H1 (cell line): ENCODE measurements around the gene GNB3. TPM values are rescaled to one million over a fixed set of nuclear protein-coding genes. Genes with fewer than 3 reads are reported as not detected.
"Not testable (repeated sequence)": the region's sequence is repeated elsewhere in the genome, so short reads cannot be mapped to it uniquely, and the experiment has no call there.

Experiments
- CTCF ChIA-PET: fragments of 300-600 bp; sonication (Branson Sonifier 250); formaldehyde crosslinking; loops from one replicate; lab custom pipeline; 2021; ENCODE audit not compliant: partially characterized antibody; lab: Charles Lee
- POLR2A ChIA-PET: fragments of 300-600 bp; sonication (Branson Sonifier 250); formaldehyde crosslinking; loops from one replicate; lab custom pipeline; 2021; ENCODE audit warnings: inconsistent platforms; ENCODE audit not compliant: partially characterized antibody; lab: Charles Lee
- DNase-seq, 2 experiments: peaks; one replicate each; pipeline versions ENCODE4 v3.0.0 to v3.0.0-alpha.2; 2010 to 2022; ENCODE audit warnings: low spot score in 2 of 2, low read depth in 1 of 2, mixed read lengths in 1 of 2
- FAIRE-seq: peaks from 2 replicates; lab custom pipeline; 2011; peaks lifted over from hg19 to GRCh38; lab: Jason Lieb, UNC
- H2AFZ ChIP-seq: 2 replicates; pipeline ENCODE4 v1.8.1; 2012; ENCODE audit warnings: low read length, inconsistent platforms
- H2AK5ac ChIP-seq: 2 replicates; pipeline ENCODE4 v1.6.1; 2013; ENCODE audit warnings: low read depth, low read length
- H2BK120ac ChIP-seq: replicated peaks from 2 replicates; pipeline ENCODE3; 2013; ENCODE audit warnings: low read depth, low read length, inconsistent platforms
- H2BK12ac ChIP-seq: 2 replicates; pipeline ENCODE4 v1.6.1; 2013; ENCODE audit warnings: low read depth, low read length
- H2BK15ac ChIP-seq: 2 replicates; pipeline ENCODE4 v1.6.1; 2013; ENCODE audit warnings: low read length
- H2BK20ac ChIP-seq: 2 replicates; pipeline ENCODE4 v1.6.1; 2013; ENCODE audit warnings: low read length
- H2BK5ac ChIP-seq: 2 replicates; pipeline ENCODE4 v1.6.1; 2013; ENCODE audit warnings: low read depth, low read length
- H3K14ac ChIP-seq: 2 replicates; pipeline ENCODE4 v1.6.1; 2013; ENCODE audit warnings: inconsistent platforms; ENCODE audit not compliant: insufficient read length
- H3K18ac ChIP-seq: 2 replicates; pipeline ENCODE4 v1.6.1; 2013; ENCODE audit warnings: low read length; ENCODE audit errors: extremely low read depth
- H3K23ac ChIP-seq: 2 replicates; pipeline ENCODE4 v1.6.1; 2013; ENCODE audit warnings: inconsistent platforms; ENCODE audit not compliant: insufficient read length
- H3K23me2 ChIP-seq: 2 replicates; pipeline ENCODE4 v1.6.1; 2013; ENCODE audit warnings: low read depth, low read length
- H3K27ac ChIP-seq: 2 replicates; pipeline ENCODE4 v1.6.1; 2011; ENCODE audit warnings: low read depth, low read length, inconsistent platforms
- H3K27me3 ChIP-seq, 4 experiments: replicated peaks in 1 of 4; 1 replicate in 1 of 4; 2 replicates in 3 of 4; pipeline versions ENCODE4 v1.6.1 to v1.8.1; 2011 to 2013; ENCODE audit warnings: low read length in 3 of 4, mild to moderate bottlenecking in 3 of 4, inconsistent platforms in 2 of 4, mixed read lengths in 2 of 4, moderate library complexity in 1 of 4; ENCODE audit not compliant: control insufficient read depth in 3 of 4, insufficient read depth in 3 of 4; ENCODE audit errors: extremely low read depth in 1 of 4
- H3K36me3 ChIP-seq, 4 experiments: 2 replicates each; pipeline versions ENCODE4 v1.6.1 to v1.8.1; 2011 to 2013; ENCODE audit warnings: mild to moderate bottlenecking in 4 of 4, low read length in 3 of 4, moderate library complexity in 2 of 4, control low read depth in 1 of 4, inconsistent platforms in 1 of 4; ENCODE audit not compliant: insufficient read depth in 4 of 4, control insufficient read depth in 2 of 4
- H3K4ac ChIP-seq: replicated peaks from 2 replicates; pipeline ENCODE3; 2013; ENCODE audit warnings: low read length, low read depth, mixed read lengths, inconsistent platforms; ENCODE audit not compliant: insufficient read length
- H3K4me1 ChIP-seq, 4 experiments: replicated peaks in 1 of 4; 1 replicate in 1 of 4; 2 replicates in 3 of 4; pipeline versions ENCODE4 v1.6.1 to v1.8.1; 2011 to 2013; ENCODE audit warnings: low read length in 3 of 4, inconsistent platforms in 2 of 4, mixed read lengths in 1 of 4; ENCODE audit not compliant: insufficient read depth in 4 of 4, control insufficient read depth in 3 of 4
- H3K4me2 ChIP-seq, 2 experiments: 2 replicates each; pipeline versions ENCODE4 v1.6.1 to v1.8.1; 2011 to 2013; ENCODE audit warnings: low read depth in 2 of 2, low read length in 2 of 2, control low read depth in 1 of 2, inconsistent platforms in 1 of 2, mild to moderate bottlenecking in 1 of 2; ENCODE audit not compliant: insufficient read depth in 1 of 2
- H3K4me3 ChIP-seq, 4 experiments: fragments of 200-600, 300-600 bp in 1 of 4; sonication (generic), shearing (Covaris generic), sonication (Bioruptor Twin) in 1 of 4; 2 replicates each; pipeline versions ENCODE4 v1.5.1 to v1.8.1; 2011 to 2016; ENCODE audit warnings: low read length in 4 of 4, low read depth in 3 of 4, control low read depth in 2 of 4, inconsistent platforms in 2 of 4, mild to moderate bottlenecking in 2 of 4, mixed read lengths in 1 of 4, moderate library complexity in 1 of 4; ENCODE audit not compliant: insufficient read depth in 2 of 4; ENCODE audit errors: extremely low read depth in 1 of 4
- H3K56ac ChIP-seq: replicated peaks from 2 replicates; pipeline ENCODE3; 2013; ENCODE audit warnings: low read depth, mild to moderate bottlenecking, mixed read lengths, low read length, inconsistent platforms; ENCODE audit not compliant: insufficient read length
- H3K79me1 ChIP-seq: 2 replicates; pipeline ENCODE4 v1.6.1; 2013; ENCODE audit warnings: low read depth, low read length, control low read depth
- H3K79me2 ChIP-seq, 2 experiments: 2 replicates each; pipeline versions ENCODE4 v1.6.1 to v1.8.1; 2012 to 2013; ENCODE audit warnings: low read length in 2 of 2, mild to moderate bottlenecking in 2 of 2, inconsistent platforms in 1 of 2; ENCODE audit not compliant: insufficient read depth in 2 of 2, control insufficient read depth in 1 of 2
- H3K9ac ChIP-seq, 4 experiments: replicated peaks in 1 of 4; 1 replicate in 1 of 4; 2 replicates in 3 of 4; pipeline versions ENCODE4 v1.6.1 to v1.8.1; 2011 to 2013; ENCODE audit warnings: low read depth in 3 of 4, low read length in 3 of 4, control low read depth in 2 of 4, mild to moderate bottlenecking in 2 of 4, moderate library complexity in 2 of 4, inconsistent platforms in 1 of 4; ENCODE audit errors: extremely low read depth in 1 of 4
- H3K9me3 ChIP-seq, 2 experiments: 2 replicates each; pipeline versions ENCODE4 v1.6.1 to v1.8.1; 2012 to 2013; ENCODE audit warnings: mild to moderate bottlenecking in 2 of 2, moderate library complexity in 2 of 2, control low read depth in 1 of 2, inconsistent platforms in 1 of 2, low read depth in 1 of 2, low read length in 1 of 2, mixed read lengths in 1 of 2; ENCODE audit not compliant: insufficient read depth in 2 of 2
- H4K20me1 ChIP-seq, 2 experiments: replicated peaks in 1 of 2; 2 replicates each; pipeline versions ENCODE3 to v1.8.1; 2011 to 2013; ENCODE audit warnings: inconsistent platforms in 2 of 2, low read length in 2 of 2, mild to moderate bottlenecking in 1 of 2; ENCODE audit not compliant: insufficient read depth in 2 of 2, control insufficient read depth in 1 of 2
- H4K5ac ChIP-seq: 2 replicates; pipeline ENCODE4 v1.6.1; 2013; ENCODE audit warnings: low read length, low read depth, mixed read lengths, inconsistent platforms; ENCODE audit not compliant: insufficient read length
- H4K8ac ChIP-seq: 2 replicates; pipeline ENCODE4 v1.8.0; 2013; ENCODE audit warnings: mild to moderate bottlenecking, moderate library complexity, low read length, inconsistent platforms; ENCODE audit not compliant: insufficient read depth; ENCODE audit errors: extremely low read depth
- H4K91ac ChIP-seq: replicated peaks from 2 replicates; pipeline ENCODE3; 2013; ENCODE audit warnings: low read length, mixed read lengths, inconsistent platforms; ENCODE audit not compliant: insufficient read length
- WGBS, 2 experiments: shearing (Covaris generic) in 1 of 2; methylation state at CpG; one replicate each; pipeline versions ENCODE4 v1.1.6 to v1.1.7; 2013 to 2015; ENCODE audit warnings: low lambda C conversion rate in 2 of 2, mixed read lengths in 2 of 2, inconsistent platforms in 1 of 2, low coverage in 1 of 2, missing lambda C conversion rate in 1 of 2; ENCODE audit not compliant: insufficient replicate concordance in 2 of 2, insufficient coverage in 1 of 2, insufficient read length in 1 of 2; ENCODE audit errors: extremely low coverage in 1 of 2, missing lambda C conversion rate in 1 of 2; 5-methylcytosine and 5-hydroxymethylcytosine counted together
- polyA plus RNA-seq, 7 experiments: library from polyadenylated mRNA; depleted of rRNA in 3 of 7; stranded (reverse) in 5 of 7; unstranded in 2 of 7; fragments of >200 nt in 5 of 7; fragments of 200-250 nt in 2 of 7; gene quantifications; 1 replicate in 5 of 7; 2 replicates in 1 of 7; 4 replicates in 1 of 7; pipeline versions ENCODE4 v1.2.1 to v1.2.3, GENCODE V29; 2011 to 2013; ENCODE audit warnings: missing spikeins in 2 of 7, mixed read lengths in 2 of 7
- total RNA-seq: library from RNA; stranded (reverse); fragmentation: NEBNext Ultra II Directional; extraction: Animal tissue kit (Norgen Biotek cat#: 25700); gene quantifications from 2 replicates; pipeline ENCODE4 v1.2.1, GENCODE V29; 2021

The GNB3 gene
- total and polyA plus RNA-seq, 2 of the 8 experiments (the other 6 are each of a cell fraction or from before 2014, with no cell fraction given): 9.9 TPM

DNA sequence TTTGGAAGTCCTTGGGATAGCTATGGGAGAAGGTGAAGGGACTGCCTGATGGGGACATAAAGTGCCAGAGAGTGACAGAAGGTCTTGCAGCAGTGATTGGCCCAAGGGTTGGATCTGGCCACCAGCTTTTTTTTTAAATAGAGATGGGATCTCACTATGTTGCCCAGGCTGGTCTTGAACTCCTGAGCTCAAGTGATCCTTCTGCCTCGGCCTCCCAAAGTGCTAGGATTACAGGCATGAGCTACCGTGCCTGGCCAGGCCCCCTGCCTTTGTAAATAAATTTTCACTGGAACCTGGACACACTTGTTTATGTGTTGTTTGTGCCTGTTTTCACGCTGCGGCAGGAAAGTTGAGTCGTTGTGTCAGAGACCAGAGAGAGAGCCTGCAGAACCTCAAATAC lies 24.6 kb downstream of the GNB3 start:
- H3K36me3 ChIP-seq: peaks cover 21 to 55% (median 40%) of the 10 kb centered on the region in 4 experiments

More for the DNA sequence above, 24.6 kb downstream of the GNB3 start:
- H4K20me1 ChIP-seq: peaks cover 13 to 15% of the 10 kb centered on the region in 2 experiments
- not testable (repeated sequence) for H3K14ac ChIP-seq, H3K4me3 ChIP-seq, H3K9me3 ChIP-seq, H3K79me1 ChIP-seq, H2BK15ac ChIP-seq, H3K9ac ChIP-seq, H3K56ac ChIP-seq, H2AK5ac ChIP-seq, H2BK5ac ChIP-seq, H3K23ac ChIP-seq, H2BK12ac ChIP-seq, H3K18ac ChIP-seq, H3K4ac ChIP-seq, DNase-seq, FAIRE-seq, H2BK120ac ChIP-seq, H4K91ac ChIP-seq, H3K27ac ChIP-seq, H2AFZ ChIP-seq, H3K27me3 ChIP-seq, H4K5ac ChIP-seq, H2BK20ac ChIP-seq, H4K8ac ChIP-seq
- CTCF ChIA-PET: interaction anchor here (0.7 to 10.4 kb wide), 13 partner anchors 9 to 113 kb away, joined by 3 to 216 read pairs (median 4); partner anchors contain the start of genes C12orf57, CDCA3, MLF2 and RNU7-1
- H3K79me2 ChIP-seq: peaks cover 0 to 22% of the 10 kb centered on the region in 2 experiments; a peak in 2 of 4 replicates
- H3K4me2 ChIP-seq: peak overlapping the region in 1 of 2 experiments; percentile 94; a peak in 1 of 4 replicates
- WGBS, 2 experiments: 92% methylated on average over 5 of the region's 5 CpGs; no CpG with 5 or more reads in 1 of the 2 experiments
- peaks cover 5 to 34% (median 16%) of the 10 kb centered on the region in 4 experiments for H3K4me1 ChIP-seq
- POLR2A ChIA-PET: interaction anchor here (1.3 to 18.9 kb wide), 9 partner anchors 21 to 260 kb away, joined by 4 to 588 read pairs (median 87); partner anchors contain the start of genes ATN1, C12orf57, CDCA3 and ENO2
- peaks cover 11% of the 10 kb centered on the region for H3K23me2 ChIP-seq
